ENCODE results near the gene ZNF761.
"Not testable (repeated sequence)": the region's sequence is repeated elsewhere in the genome, so short reads cannot be mapped to it uniquely, and the experiment has no call there.

The ZNF761 gene

GRCh38 chr19:53455828-53456227, 24.0 kb downstream of the ZNF761 start:
- Histone ChIP-seq H3K79me2 (ENCODE audit: low read length) (no peaks in the 10 kb centered on the region), H3K9ac (ENCODE audit: low read length) (no peak overlapping the region), H3K4me2 (ENCODE audit: low read depth, low read length) (no peak overlapping the region), H3K27ac (ENCODE audit: low read length) (no peak overlapping the region), H3K4me1 (ENCODE audit: low read length) (no peaks in the 10 kb centered on the region), H3K36me3 (replicated peaks; ENCODE audit: insufficient read depth, low read length) (peaks cover 6% of the 10 kb centered on the region), H3F3A (ENCODE audit: insufficient read depth, low read length) (no peaks in the 10 kb centered on the region), H4K20me1 (ENCODE audit: insufficient read depth, low read length) (no peaks in the 10 kb centered on the region), H3K9me2 (replicated peaks; ENCODE audit: insufficient read depth, low read length) (no peaks in the 10 kb centered on the region), H3K27me3 (replicated peaks; ENCODE audit: insufficient read depth, low read length) (no peaks in the 10 kb centered on the region), H3K9me3 (replicated peaks; ENCODE audit: insufficient read depth, low read length) (peaks cover 5% of the 10 kb centered on the region; the same call in 1 of the 2 replicates), H2AFZ (ENCODE audit: low read length) (no peak overlapping the region), H3K4me3 (ENCODE audit: low read length) (no peak overlapping the region)
- TF ChIP-seq EZH2phosphoT487 (IDR thresholded peaks at IDR 0.05; ENCODE audit: low read length) (no peak), CTCF (IDR thresholded peaks at IDR 0.05; ENCODE audit: low read length) (no peak), EZH2 (optimal IDR thresholded peaks at IDR 0.05; ENCODE audit: low read depth, low read length) (no peak)
- DNase-seq, result no peak

GRCh38 chr19:53460131-53460721, 28.4 kb downstream of the ZNF761 start:
- not testable (repeated sequence) for H3K4me2 ChIP-seq (ENCODE audit: low read depth, low read length); H3K9me2 ChIP-seq (replicated peaks; ENCODE audit: insufficient read depth, low read length); H4K20me1 ChIP-seq (ENCODE audit: insufficient read depth, low read length); H3K9me3 ChIP-seq (replicated peaks; ENCODE audit: insufficient read depth, low read length); H3K27ac ChIP-seq (ENCODE audit: low read length); H3F3A ChIP-seq (ENCODE audit: insufficient read depth, low read length); H3K27me3 ChIP-seq (replicated peaks; ENCODE audit: insufficient read depth, low read length); H2AFZ ChIP-seq (ENCODE audit: low read length); H3K4me1 ChIP-seq (ENCODE audit: low read length); H3K36me3 ChIP-seq (replicated peaks; ENCODE audit: insufficient read depth, low read length); H3K4me3 ChIP-seq (ENCODE audit: low read length); H3K79me2 ChIP-seq (ENCODE audit: low read length); DNase-seq; H3K9ac ChIP-seq (ENCODE audit: low read length)

- DNase-seq, result no peak
Measured at GRCh38 chr19:53461866-53462265, 30.1 kb downstream of the ZNF761 start.

More at GRCh38 chr19:53461866-53462265, 30.1 kb downstream of the ZNF761 start:
- no peaks in the 10 kb centered on the region for H3K36me3 ChIP-seq (replicated peaks; ENCODE audit: insufficient read depth, low read length)
- H3K4me3 ChIP-seq (ENCODE audit: low read length), result no peak overlapping the region
- H3K9ac ChIP-seq (ENCODE audit: low read length), result no peak overlapping the region
- no peak overlapping the region for H2AFZ ChIP-seq (ENCODE audit: low read length)
- H3F3A ChIP-seq (ENCODE audit: insufficient read depth, low read length), result no peaks in the 10 kb centered on the region
- H3K4me1 ChIP-seq (ENCODE audit: low read length), result no peaks in the 10 kb centered on the region
- H3K79me2 ChIP-seq (ENCODE audit: low read length), result no peaks in the 10 kb centered on the region
- no peaks in the 10 kb centered on the region for H4K20me1 ChIP-seq (ENCODE audit: insufficient read depth, low read length)
- H3K9me3 ChIP-seq (replicated peaks; ENCODE audit: insufficient read depth, low read length), result no peaks in the 10 kb centered on the region
- no peak overlapping the region for H3K4me2 ChIP-seq (ENCODE audit: low read depth, low read length)
- H3K27me3 ChIP-seq (replicated peaks; ENCODE audit: insufficient read depth, low read length), result no peaks in the 10 kb centered on the region
- no peaks in the 10 kb centered on the region for H3K9me2 ChIP-seq (replicated peaks; ENCODE audit: insufficient read depth, low read length)
- no peak for TF ChIP-seq CTCF (IDR thresholded peaks at IDR 0.05; ENCODE audit: low read length)
- no peak for TF ChIP-seq EZH2phosphoT487 (IDR thresholded peaks at IDR 0.05; ENCODE audit: low read length)
- no peak for TF ChIP-seq EZH2 (optimal IDR thresholded peaks at IDR 0.05; ENCODE audit: low read depth, low read length)
- no peak overlapping the region for H3K27ac ChIP-seq (ENCODE audit: low read length)
